Measurements from ENCODE around the gene ANKFN1.

- TF ChIP-seq CTCF (conservative IDR thresholded peaks at IDR 0.05; ENCODE audit: low read length) (peak; percentile 64), EZH2phosphoT487 (IDR thresholded peaks at IDR 0.05; ENCODE audit: borderline replicate concordance) (no peak)
Observed at GRCh38 chr17:56231693-56232092, 78.4 kb downstream of the ANKFN1 start.

Measured in Loucy (cell line).